Measurements from ENCODE around the gene ZNF226.

GRCh38 chr19:44164327-44164672 lies 600 bp upstream of the ZNF226 start:
- TF ChIP-seq POLR2A (IDR thresholded peaks at IDR 0.05) (no peak), POLR2AphosphoS5 (IDR thresholded peaks at IDR 0.05) (no peak)
- TF ChIP-seq, protein P1, sequence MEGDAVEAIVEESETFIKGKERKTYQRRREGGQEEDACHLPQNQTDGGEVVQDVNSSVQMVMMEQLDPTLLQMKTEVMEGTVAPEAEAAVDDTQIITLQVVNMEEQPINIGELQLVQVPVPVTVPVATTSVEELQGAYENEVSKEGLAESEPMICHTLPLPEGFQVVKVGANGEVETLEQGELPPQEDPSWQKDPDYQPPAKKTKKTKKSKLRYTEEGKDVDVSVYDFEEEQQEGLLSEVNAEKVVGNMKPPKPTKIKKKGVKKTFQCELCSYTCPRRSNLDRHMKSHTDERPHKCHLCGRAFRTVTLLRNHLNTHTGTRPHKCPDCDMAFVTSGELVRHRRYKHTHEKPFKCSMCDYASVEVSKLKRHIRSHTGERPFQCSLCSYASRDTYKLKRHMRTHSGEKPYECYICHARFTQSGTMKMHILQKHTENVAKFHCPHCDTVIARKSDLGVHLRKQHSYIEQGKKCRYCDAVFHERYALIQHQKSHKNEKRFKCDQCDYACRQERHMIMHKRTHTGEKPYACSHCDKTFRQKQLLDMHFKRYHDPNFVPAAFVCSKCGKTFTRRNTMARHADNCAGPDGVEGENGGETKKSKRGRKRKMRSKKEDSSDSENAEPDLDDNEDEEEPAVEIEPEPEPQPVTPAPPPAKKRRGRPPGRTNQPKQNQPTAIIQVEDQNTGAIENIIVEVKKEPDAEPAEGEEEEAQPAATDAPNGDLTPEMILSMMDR (IDR thresholded peaks at IDR 0.05), result no peak

Measured in upper lobe of left lung (tissue), 4 donors.